NCI-H2196 treated with DMSO at 0.1 percent for 48 hours (cell line): Measurements from ENCODE around the gene TMPRSS3.

Source experiments
- DNase-seq: peaks from one replicate; lab custom pipeline; 2025; ENCODE audit not compliant: unreplicated experiment; lab: John Stamatoyannopoulos, UW

The TMPRSS3 gene

DNA sequence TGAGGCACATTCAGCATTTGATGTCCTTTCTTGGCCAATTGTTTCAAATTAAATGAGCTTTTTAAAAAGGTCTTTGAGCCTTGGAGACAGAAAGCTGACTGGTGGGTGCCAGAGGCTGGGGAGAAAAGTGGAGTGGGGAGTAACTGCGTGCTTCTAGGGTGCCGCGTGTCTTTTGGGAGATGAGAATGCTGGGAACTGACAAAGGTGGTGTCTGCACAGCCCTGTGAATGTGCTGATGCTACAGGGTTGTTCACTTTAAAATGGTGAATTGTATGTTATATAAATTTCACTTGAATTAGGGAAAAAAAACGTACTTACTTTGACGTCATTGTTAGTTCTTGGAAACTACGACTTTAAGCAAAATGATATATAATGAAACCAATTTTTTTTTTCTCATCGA lies 21.4 kb downstream of the TMPRSS3 start:
- no peak for DNase-seq

DNA sequence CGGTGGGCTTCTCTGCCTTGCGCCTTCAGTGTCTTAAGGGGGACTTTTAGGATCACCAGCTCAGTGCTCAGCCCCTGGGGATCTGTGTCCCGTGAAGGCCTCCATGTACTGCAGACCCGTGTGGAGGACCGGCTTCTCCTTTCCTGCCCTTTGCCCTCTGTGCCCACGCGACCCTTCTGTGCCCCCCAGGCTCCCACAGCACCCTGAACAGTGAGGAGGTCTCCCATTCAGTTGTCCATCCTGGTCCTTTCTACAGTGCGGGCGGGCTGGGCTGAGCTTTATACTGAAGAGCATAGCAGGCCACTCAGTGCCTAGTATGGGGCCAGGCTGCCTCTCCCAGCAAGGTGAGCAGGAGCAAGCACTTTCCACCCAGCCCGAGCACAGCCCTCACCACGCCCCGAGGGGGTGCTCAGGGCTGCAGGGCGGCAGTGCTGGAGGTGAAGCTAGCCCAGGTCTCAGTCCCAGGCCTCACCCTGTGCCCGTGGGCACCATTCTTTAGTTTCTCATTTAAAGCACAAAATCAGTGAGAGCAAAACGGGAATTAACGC lies 21.9 kb downstream of the TMPRSS3 start:
- no peak for DNase-seq

DNA sequence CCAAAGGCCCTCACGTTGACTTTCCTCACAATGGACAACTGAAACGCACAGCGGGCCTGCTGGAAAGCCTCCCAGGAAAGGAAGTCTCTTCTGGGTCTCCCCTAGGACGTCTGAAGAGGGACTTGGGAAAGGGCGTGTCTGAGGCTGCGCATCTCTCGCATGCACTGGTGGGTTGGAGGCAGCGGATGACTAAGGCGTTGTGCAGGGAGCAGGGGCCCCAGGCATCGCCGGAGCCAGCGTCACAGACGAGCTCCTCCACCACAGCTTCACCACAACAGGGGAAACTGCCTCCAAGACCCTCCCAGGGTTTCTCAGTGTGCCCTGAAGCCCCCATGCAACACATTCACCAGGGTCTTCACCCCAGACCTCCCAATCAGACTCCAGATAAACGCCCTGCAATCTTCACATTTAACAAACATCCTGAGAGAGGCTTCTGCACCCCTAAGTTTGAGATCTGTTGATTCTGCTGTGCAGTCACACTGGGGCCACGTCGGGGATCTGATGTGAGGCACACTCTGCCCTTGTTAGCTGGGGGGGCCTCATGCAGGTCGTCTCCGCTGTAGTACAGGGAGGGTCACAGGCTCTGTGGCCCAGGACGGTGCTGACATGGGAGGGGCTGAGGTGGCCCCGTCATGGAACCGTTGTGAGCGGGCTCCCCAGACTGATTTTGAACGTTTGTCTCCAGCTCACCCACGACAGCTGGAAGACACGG lies 22.5 kb downstream of the TMPRSS3 start:
- no peak for DNase-seq

GRCh38 chr21:42370894-42371654 lies 24.8 kb downstream of the TMPRSS3 start:
- no peak for DNase-seq

DNA sequence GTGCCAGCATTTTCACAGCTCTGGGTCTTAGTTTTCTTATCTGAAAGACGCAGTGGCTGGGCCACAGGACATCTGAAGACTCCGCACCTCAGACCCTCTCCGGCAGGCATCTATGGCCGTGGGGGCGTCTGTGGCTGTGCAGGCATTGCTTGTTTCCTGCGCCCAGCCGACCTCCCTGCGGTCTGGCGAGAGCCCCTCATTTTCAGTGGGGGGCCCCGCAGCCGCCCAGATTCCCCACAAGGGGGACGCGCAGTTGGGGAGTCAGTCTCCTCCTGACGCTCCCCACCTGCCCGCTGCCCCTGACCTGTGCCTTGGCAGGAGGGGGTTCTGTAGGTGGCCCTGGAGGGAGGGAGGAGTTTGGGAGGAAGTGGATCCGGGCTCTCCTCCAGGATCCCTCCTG lies 26.0 kb downstream of the TMPRSS3 start:
- DNase-seq = no peak

DNA sequence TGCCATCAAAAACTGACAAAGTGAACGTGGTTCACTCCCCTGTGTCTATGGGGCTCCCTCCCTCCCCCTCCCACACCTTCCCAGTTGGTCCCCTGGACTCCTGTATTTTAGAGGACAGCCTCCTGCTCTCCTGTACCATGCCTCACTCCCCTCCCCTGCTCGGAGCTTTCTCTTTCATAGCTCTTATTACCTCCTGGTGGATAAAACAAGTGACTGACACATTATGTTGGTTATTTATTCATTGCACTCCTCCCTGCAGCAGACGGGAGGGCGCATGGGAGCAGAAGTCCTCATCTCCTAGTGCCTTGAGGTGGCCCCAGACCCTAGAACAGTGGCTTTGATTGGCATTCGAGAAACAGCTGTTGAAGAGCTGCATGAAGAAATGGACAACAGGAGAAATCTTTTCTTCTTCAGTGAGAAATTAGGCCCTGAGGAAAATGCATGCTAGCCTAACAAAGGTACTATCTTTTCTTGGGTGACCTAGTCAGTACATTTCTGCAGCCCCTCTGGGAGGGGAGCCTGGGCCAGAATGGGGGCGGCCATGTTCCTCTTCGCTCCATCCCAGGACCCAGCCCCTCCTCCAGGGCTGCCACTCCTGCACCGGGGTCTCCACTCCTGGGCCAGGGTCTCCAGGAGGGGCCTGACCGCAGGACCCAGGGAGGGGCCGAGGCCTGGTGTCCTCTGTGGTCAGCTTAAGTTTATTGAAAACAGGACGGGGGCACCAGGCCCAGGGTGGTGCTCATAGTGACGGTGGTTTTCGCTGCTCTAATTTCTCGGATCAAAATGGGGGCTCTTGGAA lies 28.3 kb downstream of the TMPRSS3 start:
- no peak for DNase-seq

DNA sequence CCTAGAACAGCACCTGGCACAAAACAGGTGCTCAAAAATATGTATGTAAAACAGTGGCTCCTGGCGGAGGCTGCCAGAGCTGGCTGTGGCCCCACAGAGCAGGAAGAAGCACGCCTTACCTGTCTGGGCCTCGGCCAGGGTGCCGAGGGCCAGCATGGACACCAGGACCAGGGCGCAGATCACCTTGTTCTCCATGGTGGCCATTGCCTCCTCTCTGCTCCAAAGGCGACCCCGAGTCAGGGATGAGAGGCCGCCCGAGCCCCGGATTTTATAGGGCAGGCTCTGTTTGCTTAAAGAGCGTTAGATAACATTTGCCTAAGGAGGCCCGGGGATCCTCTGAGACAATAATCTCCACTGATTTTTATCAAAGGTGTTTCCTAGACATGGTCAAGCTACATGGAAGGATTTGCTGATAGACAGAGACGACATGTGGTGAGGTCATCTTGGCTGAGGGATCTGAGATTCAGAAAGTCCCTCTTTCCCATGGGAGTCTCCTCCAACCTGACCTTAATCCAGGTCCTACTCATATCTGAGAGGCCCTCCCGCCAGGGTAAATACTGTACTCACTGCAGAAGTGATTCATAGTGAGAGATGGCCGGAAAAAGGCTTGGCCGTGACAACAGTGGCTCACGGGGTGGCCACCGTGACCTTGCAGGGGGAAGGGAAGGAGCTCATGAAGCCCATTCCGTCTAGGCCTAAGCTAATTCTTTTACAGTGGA lies 29.4 kb downstream of the TMPRSS3 start, which contains the start of gene TFF1:
Gene TFF1 (minus strand): TSS at position 244 of the 719 bp plus-strand sequence. CDS start 40 bp downstream, at position 204.
- DNase-seq = no peak

DNA sequence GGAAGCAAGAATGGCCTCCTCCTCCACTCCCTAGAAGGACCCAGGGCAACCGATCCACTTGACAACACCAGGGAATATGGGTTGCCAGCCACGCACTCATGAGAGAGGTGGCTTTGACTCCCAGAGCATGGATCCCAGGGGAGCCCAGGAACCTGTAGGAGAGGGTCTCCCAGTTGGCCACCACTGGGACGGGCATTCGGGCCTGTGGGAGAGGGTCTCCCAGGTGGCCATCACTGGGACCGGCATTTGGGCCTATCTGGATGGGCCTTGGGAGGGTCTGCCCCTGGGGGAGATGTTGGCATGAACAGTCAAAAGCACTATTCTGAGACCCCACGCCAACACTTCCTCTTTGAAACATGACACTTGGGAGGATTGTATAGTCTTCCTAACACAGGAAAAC lies 30.1 kb downstream of the TMPRSS3 start:
- DNase-seq = no peak

GRCh38 chr21:42364304-42364865 lies 31.5 kb downstream of the TMPRSS3 start:
- no peak for DNase-seq

GRCh38 chr21:42363312-42363711 lies 32.5 kb downstream of the TMPRSS3 start:
- DNase-seq = no peak

- DNase-seq = no peak
Observed at GRCh38 chr21:42362700-42363099, 33.2 kb downstream of the TMPRSS3 start.

- no peak for DNase-seq
Observed at GRCh38 chr21:42362198-42362597, 33.7 kb downstream of the TMPRSS3 start.

DNA sequence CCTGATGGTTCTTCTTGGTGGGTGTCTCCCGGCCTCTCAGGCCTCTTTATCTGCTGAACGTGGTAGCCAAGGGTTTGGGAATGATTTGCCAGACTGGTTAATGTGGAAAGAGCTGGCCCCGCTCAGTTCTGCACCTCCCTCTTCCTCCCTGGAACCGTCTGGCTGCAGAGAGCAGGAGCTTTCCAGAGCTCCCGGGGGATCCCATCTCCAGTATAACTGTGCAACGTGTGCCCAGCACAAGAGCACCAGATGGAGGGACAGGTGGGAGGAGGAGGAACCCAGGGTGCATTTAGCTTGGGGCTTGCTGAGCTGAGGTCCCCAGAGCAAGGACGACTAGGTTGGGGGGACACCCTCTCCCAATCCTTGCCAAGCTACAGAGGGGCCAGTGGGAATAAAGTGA lies 34.6 kb downstream of the TMPRSS3 start:
- no peak for DNase-seq

DNA sequence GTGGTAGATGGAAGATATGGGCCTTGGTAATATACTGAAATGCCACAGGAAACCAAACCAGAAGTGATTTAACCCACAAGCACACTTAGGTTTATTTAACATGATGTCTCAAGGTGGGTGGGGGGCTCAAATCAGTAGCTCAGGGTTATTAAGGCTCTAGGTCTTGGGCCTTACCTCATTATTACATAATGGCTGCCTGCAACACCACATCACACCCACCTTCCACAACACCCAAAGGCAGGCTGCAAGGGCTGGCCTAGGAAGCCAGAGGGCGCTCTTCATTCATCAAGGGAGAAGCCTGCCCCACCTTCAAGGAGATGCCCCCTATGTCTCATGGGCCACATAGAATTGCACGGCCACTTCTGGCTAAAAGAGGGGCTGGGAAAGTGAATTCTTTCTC lies 35.5 kb downstream of the TMPRSS3 start:
- DNase-seq = no peak

DNA sequence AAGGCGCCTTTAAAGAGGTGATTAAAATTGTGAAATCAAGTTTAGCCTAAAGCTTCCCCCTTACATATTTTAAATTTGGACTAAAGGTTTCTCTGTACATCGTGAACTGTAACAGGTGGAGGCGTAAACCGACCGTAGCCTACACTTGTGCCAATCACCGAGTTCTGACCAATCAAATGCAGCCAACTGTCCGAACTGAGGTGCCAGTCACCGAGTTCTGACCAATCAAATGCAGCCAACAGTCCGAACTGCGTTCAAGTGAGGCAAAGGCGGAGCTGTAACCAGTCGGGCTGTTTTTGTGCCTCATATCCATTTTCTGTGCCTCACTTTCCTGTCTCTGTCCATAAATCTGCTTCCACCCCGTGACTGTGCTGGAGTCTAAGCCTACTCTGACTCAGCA lies 36.9 kb downstream of the TMPRSS3 start:
- no peak for DNase-seq

DNA sequence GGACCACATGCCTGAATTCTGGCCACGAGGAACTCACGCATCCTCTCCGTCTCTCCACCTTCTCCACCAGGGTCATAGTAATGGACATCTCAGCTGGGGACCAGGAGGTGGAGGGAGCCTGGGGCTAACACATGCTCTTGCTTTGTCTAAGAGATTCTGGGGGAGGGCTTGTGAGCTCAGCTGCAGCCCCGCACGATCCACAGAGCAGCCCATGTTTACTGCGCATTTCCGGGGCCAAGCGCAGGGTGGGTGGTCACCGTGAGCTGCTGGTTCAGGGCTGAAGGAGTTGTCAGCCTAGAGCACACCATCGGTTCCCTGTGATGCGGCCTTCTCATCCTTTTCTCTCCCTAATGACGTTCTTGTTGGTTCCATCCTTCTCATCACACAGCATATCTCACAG lies 37.6 kb downstream of the TMPRSS3 start:
- DNase-seq = no peak

DNA sequence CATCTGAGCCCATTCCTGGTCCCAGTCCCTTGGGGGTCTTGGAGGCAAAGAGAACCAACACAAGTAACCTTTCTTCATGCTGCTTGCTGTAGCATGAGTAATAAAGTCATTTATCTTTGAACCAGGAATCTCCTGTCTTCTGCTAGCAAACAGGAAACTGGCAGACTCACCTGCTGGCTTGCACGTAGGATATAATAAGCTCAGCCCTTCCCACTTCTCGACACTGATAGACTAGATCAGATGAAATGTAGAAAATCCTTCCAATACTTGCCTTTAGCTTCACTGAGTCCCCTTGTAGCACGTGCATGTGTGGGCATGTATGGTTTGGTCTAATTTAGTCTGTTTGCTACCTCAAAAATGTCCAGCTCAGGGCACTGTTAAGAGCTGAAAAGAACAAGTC lies 38.5 kb downstream of the TMPRSS3 start:
- DNase-seq = no peak

GRCh38 chr21:42356650-42357049 lies 39.2 kb downstream of the TMPRSS3 start:
- DNase-seq = no peak

DNA sequence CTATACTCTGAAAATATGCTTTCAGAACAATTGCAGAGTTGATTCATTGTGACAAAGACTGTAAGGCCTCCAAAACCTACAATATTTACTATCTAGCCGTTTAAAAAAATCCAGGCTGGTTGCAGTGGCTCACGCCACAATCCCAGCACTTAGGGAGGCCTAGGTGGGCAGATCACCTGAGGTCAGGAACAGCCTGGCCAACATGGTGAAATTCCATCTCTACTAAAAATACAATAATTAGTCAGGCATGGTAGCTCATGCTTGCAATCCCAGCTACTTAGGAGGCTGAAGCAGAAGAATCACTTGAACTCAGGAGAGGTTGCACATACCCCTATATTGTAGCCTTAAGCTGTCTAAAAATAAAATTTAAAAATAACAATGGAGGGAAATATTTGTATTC lies 39.8 kb downstream of the TMPRSS3 start:
- DNase-seq = no peak

DNA sequence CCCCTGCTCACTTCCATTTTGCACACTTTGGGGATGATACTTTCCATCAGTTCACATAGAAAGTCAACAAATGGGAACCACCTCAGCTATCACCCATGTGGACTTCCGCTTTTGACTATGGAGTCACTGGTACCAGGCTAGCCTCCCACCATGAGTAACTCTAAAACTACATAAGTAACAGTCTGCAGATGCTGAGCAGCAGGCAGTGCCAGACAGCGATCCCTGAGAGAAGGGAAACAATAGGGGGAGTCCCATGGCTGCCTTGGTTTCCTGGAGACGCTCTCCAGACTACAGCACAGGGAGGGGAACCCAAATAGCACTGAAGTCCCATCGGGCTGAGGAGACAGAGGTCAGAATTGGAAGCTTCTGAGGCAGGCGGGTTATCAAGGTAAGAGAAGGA lies 42.2 kb downstream of the TMPRSS3 start:
- DNase-seq = no peak
